Activated CD4-positive, CD25-positive, alpha-beta regulatory T cell (primary cell): ENCODE data around the gene STK32B.

Experiments used
- DNase-seq, 4 experiments: peaks; one replicate each; lab custom pipeline; 2025; lab: John Stamatoyannopoulos, UW

STK32B gene

GRCh38 chr4:5471206-5471605 lies 419.9 kb downstream of the STK32B start:
- no peak for DNase-seq

DNA sequence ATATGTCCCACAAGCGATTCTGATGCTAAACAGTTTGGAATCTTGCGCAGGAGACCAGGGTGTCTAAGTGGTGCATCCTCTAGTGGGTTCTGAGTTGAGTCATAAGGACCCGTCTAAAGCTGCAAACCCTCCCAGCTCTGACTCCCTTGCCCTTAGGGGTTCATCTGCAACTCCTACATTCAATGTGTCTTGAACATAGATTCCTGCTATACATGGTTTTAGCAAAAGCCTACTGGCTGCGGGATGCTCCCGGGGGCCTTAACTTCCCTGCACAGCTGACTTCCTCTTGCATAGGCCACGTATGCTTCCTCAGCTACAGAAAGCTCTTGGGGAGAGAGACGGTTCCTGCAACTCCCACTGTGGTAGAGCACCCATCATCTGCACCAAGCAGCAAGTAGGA lies 420.4 kb downstream of the STK32B start:
- no peak for DNase-seq

DNA sequence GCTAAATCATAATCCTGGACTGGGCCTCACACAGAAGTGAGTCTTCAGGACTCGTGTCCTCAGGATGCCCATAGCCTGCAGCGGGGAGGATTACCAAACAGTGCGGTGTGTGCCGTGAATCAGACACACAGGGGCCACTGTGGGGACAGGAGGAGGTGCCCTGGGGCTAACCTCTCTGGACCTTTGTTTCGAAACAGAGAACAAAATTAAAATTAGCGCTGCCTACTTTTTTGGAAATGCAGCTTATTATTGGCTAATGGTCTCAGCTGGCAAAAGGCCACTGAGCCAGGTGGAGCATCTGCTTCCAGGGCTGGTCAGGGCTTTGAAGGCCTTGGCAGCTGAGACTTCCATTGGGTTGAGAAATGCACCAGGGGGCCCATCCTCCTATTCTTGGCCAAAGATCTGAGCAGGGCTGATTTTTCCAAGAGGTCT lies 420.9 kb downstream of the STK32B start:
- DNase-seq: no peak

DNA sequence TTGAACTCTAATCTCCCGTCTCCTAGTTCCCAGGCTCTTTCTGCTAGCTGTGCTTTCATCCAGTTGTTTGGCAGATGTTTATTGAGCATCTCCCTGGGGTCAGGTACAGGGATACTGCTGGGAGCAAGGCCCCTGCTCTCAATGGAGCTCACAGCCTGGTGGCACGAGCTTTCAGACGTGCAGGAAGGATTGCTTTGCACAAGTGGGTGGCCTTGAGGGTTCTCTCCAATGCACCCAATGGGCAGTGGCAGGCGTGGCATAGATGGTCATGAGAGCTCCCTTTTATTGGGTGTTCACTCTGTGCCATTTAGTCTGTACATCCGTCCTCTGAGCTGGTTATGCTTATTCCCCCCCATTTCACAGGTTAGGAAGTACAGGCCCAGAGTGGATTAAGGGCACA lies 421.8 kb downstream of the STK32B start:
- no peak for DNase-seq

GRCh38 chr4:5474756-5475155 lies 423.5 kb downstream of the STK32B start:
- no peak for DNase-seq

DNA sequence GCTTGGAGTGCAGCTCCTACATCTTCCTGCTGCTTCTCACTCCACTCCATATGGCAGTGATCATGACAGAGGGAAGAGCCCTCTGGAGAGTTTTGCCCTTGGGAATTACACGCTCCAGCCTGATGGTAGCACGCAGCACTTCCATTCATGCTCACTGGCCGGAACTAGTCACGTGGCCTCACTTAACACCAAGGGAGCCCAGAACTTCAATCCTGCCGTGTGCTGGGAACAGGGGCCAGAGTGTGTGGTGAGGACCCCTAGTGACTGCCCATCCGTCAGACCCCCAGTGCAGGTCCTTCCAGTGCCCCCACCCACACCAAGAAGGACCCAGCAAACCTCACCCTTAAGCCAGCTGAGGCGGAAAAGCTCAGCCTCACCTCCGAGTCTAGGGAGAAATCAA lies 426.3 kb downstream of the STK32B start:
- no peak for DNase-seq

GRCh38 chr4:5478169-5478568 lies 426.9 kb downstream of the STK32B start:
- DNase-seq: no peak

GRCh38 chr4:5478697-5479096 lies 427.4 kb downstream of the STK32B start:
- DNase-seq: no peak

DNA sequence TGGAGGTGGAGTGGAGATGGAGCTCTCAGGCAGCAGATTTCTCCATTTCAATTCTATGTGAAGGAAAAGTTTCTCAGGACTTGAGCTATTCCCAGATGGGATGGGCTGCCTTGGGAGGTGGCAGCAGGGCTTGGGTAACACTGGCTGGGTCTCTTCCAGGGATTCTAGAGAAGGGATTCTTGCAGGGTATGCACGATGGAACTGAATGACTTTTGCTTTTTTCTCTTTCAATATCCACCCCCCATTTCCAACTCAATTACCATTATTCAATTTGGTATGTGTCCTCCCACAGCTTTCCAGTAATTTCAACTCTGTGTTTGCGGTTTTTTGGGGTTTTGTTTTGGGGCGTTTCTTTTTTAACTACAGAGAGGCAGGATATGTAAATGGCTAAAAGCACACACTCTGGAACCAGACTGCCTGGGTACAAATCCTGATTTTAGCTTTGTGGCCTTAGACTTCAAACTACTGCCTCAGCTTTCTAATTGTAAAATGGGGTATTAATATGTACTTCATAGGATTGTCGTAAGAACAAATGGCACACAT lies 428.3 kb downstream of the STK32B start:
- no peak for DNase-seq

- no peak for DNase-seq
Measured at GRCh38 chr4:5488413-5488812, 437.1 kb downstream of the STK32B start.

GRCh38 chr4:5489260-5489659 lies 438.0 kb downstream of the STK32B start:
- no peak for DNase-seq

DNA sequence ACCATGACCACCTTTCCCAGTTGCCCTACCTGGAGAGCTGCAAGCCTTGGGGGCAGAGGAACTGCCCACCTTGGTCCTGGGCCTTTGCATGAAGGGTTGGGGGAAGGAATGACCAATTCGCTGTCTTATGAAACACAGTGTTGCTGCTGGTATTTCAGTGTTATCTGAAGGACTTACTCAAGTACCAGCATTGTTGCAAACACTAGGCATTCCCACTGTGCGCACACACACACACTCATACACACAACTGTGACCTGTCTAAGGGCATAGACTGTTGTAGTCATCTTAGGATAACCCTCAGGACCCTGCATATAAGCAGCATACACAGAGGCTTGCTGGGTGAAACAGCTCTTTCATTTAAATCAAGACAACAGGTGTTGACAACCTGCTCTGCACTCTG lies 446.2 kb downstream of the STK32B start:
- DNase-seq: no peak

GRCh38 chr4:5500165-5500564 lies 448.9 kb downstream of the STK32B start:
- no peak for DNase-seq

- no peak for DNase-seq
Measured at GRCh38 chr4:5503336-5503936, 452.2 kb downstream of the STK32B start.

GRCh38 chr4:5504486-5504885 lies 453.2 kb downstream of the STK32B start:
- DNase-seq: no peak

DNA sequence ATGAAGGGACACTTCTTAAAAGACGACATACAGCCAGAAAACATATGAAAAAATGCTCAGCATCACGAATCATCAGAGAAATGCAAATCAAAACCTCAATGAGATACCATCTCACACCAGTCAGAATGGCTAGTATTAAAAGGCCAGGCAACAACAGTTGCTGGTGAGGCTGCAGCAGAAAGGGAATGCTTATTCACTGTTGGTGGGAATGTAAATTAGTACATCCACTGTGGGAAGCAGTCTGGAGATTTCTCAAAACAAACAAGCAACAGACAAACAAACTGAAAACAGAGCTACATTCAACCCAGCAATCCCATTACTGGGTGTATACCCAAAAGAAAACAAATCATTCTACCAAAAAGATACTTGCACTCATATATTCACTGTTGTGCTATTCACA lies 459.2 kb downstream of the STK32B start:
- no peak for DNase-seq

DNA sequence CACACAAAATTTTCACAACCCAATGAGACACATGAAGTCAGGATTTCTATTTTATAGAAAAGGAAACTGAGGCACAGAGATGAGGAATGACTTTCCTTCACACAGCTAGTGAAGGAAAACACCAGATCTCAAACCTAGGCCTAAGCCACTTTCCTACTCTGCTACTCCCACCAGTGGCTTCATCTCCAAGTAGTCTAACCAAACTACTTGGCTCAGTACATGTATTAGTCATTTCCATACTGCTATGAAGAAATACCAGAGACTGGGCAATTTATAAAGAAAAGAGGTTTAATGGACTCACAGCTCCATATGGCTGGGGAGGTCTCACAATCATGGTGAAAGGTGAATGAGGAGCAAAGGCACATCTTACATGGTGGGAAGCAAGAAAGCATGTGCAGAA lies 460.5 kb downstream of the STK32B start:
- DNase-seq: no peak

DNA sequence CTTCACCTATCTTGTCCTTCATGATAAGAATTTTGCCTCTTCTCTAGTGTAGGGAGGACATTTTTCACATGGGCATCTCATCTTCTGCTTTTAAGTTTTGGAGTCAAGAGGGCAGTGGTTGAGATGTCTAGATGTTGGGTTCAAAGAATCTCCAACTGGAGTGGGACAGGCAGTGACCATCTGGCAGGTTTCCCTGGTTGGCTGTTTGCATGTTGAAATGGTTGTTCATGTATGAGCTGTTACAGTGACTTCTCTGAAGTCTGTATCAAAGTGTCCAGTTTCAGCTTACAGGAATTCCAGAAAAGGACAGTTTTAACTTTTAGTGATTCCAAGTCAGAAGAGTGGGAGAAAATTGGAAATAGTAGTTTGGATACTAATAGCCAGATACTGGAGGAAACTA lies 464.4 kb downstream of the STK32B start:
- DNase-seq: no peak

DNA sequence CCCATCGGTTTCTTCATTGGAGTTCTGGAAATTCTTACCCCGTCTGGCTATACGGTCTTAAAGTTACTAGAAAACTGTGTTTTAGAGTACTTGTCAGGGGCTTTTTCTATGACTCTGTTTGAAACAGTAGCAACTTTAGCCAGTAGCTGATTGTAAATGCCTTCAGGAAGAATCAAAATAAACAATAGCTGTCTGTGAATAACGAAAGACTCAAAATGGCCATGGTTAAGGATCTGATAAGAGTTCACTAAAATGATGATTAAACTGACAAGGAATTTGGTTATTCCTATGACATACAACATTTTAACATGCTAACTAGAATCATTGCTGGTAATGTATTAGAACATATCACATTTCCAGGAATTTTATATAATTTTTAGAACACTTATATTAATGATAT lies 466.1 kb downstream of the STK32B start:
- no peak for DNase-seq

DNA sequence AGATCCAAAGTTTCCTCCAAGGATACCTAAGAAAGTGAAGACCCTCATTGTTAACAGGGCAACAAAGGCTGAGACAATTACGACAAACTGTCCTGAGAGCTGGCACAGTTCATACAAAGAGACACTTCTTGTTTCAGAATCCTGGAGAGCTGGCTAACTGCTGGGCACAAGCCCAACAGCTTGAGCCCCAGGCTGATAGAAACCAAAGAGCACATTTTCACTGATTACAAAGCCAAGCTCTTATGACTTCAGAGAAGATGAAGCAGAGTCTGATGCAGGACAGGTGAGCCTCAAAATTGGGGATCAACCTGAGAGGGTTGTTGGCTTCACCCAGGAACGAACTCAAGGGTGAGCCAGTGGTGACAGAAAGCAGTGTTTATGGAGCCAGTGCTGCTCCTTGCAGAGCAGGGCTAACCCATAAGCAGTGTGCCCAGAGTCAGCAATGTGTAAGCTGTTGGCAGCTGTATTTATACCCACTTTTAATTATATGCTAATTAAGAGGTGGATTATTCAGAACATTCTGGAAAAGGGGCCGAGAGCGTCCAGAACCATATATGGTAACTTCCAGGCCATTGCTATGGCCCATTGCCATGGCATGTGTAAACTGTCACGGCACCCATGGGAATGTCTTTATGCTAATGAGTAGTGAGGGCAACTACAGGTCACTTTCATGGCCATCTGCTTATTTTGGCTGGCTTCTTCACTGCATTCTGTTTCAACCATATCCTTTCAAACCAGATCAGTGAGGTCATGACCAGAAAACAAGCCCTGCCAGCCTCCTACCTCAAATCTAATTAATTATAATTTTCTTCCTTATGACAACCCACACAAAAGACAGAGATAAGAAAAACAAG lies 473.4 kb downstream of the STK32B start:
- DNase-seq: no peak

GRCh38 chr4:5526080-5526846 lies 475.0 kb downstream of the STK32B start:
- DNase-seq: no peak

GRCh38 chr4:5527211-5527610 lies 475.9 kb downstream of the STK32B start:
- no peak for DNase-seq

- no peak for DNase-seq
Measured at GRCh38 chr4:5528031-5528436, 476.8 kb downstream of the STK32B start.
